H1 (cell line): ENCODE data around the gene PIK3R1. TPM values are rescaled to one million over a fixed set of nuclear protein-coding genes. Genes with fewer than 3 reads are reported as not detected.

Source experiments
- SRF ChIP-seq: IDR thresholded peaks from 2 replicates; pipeline ENCODE4 v1.6.1; 2011; ENCODE audit warnings: mild to moderate bottlenecking, low read depth, low read length, moderate library complexity
- polyA plus RNA-seq, 7 experiments: library from polyadenylated mRNA; depleted of rRNA in 3 of 7; stranded (reverse) in 5 of 7; unstranded in 2 of 7; fragments of >200 nt in 5 of 7; fragments of 200-250 nt in 2 of 7; gene quantifications; 1 replicate in 5 of 7; 2 replicates in 1 of 7; 4 replicates in 1 of 7; pipeline versions ENCODE4 v1.2.1 to v1.2.3, GENCODE V29; 2011 to 2013; ENCODE audit warnings: missing spikeins in 2 of 7, mixed read lengths in 2 of 7
- total RNA-seq: library from RNA; stranded (reverse); fragmentation: NEBNext Ultra II Directional; extraction: Animal tissue kit (Norgen Biotek cat#: 25700); gene quantifications from 2 replicates; pipeline ENCODE4 v1.2.1, GENCODE V29; 2021
- TF ChIP-seq, protein P1 (sequence below), 3 experiments: IDR thresholded peaks; 1 replicate in 2 of 3; 2 replicates in 1 of 3; pipeline versions ENCODE4 v1.5.1 to v1.6.1; 2011; ENCODE audit warnings: low read length in 3 of 3, mild to moderate bottlenecking in 3 of 3, inconsistent platforms in 2 of 3, low read depth in 1 of 3, moderate library complexity in 1 of 3; ENCODE audit not compliant: insufficient read depth in 1 of 3; ENCODE audit errors: control extremely low read depth in 1 of 3

The PIK3R1 gene
- total and polyA plus RNA-seq, 2 of the 8 experiments (the other 6 are each of a cell fraction or from before 2014, with no cell fraction given) = 2.3 to 13.7 TPM

DNA sequence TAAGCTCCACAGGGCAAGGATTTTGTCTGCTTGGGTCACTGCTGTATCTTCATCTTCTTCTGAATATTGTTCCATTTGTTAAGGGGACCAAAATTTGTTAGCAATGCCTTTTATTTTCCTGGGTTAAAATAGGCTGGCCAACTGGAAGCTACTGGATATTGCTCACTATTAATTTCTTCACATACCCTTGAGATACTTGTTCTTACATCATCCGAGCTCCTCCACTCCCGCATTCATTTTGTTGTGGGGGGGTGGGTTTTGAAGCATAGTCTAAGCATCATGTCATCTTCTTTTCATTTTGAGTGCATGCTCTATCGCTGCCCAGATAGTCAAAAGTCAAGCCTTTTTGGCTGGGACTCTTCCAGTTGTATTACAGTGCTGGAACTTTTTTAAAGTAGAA lies 42.5 kb upstream of the PIK3R1 start (continued):
- TF ChIP-seq, protein P1, sequence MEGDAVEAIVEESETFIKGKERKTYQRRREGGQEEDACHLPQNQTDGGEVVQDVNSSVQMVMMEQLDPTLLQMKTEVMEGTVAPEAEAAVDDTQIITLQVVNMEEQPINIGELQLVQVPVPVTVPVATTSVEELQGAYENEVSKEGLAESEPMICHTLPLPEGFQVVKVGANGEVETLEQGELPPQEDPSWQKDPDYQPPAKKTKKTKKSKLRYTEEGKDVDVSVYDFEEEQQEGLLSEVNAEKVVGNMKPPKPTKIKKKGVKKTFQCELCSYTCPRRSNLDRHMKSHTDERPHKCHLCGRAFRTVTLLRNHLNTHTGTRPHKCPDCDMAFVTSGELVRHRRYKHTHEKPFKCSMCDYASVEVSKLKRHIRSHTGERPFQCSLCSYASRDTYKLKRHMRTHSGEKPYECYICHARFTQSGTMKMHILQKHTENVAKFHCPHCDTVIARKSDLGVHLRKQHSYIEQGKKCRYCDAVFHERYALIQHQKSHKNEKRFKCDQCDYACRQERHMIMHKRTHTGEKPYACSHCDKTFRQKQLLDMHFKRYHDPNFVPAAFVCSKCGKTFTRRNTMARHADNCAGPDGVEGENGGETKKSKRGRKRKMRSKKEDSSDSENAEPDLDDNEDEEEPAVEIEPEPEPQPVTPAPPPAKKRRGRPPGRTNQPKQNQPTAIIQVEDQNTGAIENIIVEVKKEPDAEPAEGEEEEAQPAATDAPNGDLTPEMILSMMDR (IDR thresholded peaks at IDR 0.05; ENCODE audit: control extremely low read depth in 1 of 3, insufficient read depth in 1 of 3, low read depth in 1 of 3, low read length in 3 of 3) = no peak
- no peak for TF ChIP-seq SRF
